GM12874 (cell line): ENCODE data around the gene ATP1A2.

ENCODE experiments used
- CTCF ChIP-seq: IDR thresholded peaks from 2 replicates; pipeline ENCODE4 v1.5.1; 2011; ENCODE audit warnings: low read depth, mild to moderate bottlenecking, control low read depth, low read length, moderate library complexity; ENCODE audit not compliant: insufficient read depth

Gene ATP1A2

GRCh38 chr1:160107512-160107911, 8.0 kb upstream of the ATP1A2 start:
- no peak for TF ChIP-seq CTCF

GRCh38 chr1:160108888-160109662, 6.5 kb upstream of the ATP1A2 start:
- peak; percentile 48; the same call in 1 of the 2 replicates for TF ChIP-seq CTCF

- TF ChIP-seq CTCF: no peak
Observed at GRCh38 chr1:160109686-160110085, 5.9 kb upstream of the ATP1A2 start.

GRCh38 chr1:160112357-160112756, 3.2 kb upstream of the ATP1A2 start:
- TF ChIP-seq CTCF: no peak

- no peak for TF ChIP-seq CTCF
Observed at GRCh38 chr1:160113407-160113806, 2.2 kb upstream of the ATP1A2 start.

- no peak for TF ChIP-seq CTCF
Observed at GRCh38 chr1:160114085-160114484, 1.5 kb upstream of the ATP1A2 start.

GRCh38 chr1:160116283-160117147, 956 bp downstream of the ATP1A2 start:
- no peak for TF ChIP-seq CTCF
